Immature natural killer cell (primary cell): ENCODE results near the gene CFAP47. TPM values are rescaled to one million over a fixed set of nuclear protein-coding genes. Genes with fewer than 3 reads are reported as not detected.
"Not testable (repeated sequence)": the region's sequence is repeated elsewhere in the genome, so short reads cannot be mapped to it uniquely, and the experiment has no call there.

Experiments used
- DNase-seq, 3 donors: peaks; one replicate each; pipeline ENCODE4 v3.0.0; 2022; ENCODE audit warnings: mixed read lengths in 1 of 3
- H3K27ac Mint-ChIP-seq, 6 donors: one replicate each; pipeline ENCODE4 v1.8.0; 2020; ENCODE audit warnings: mixed read lengths in 6 of 6, mild to moderate bottlenecking in 5 of 6, inconsistent platforms in 4 of 6, moderate library complexity in 3 of 6
- H3K27me3 Mint-ChIP-seq, 3 donors: one replicate each; pipeline ENCODE4 v1.8.0; 2020 to 2021; ENCODE audit warnings: low read depth in 3 of 3, mild to moderate bottlenecking in 3 of 3, mixed read lengths in 3 of 3, moderate library complexity in 3 of 3, inconsistent platforms in 1 of 3
- H3K36me3 Mint-ChIP-seq, 3 donors: one replicate each; pipeline ENCODE4 v1.8.0; 2020; ENCODE audit warnings: mixed read lengths in 3 of 3, inconsistent platforms in 2 of 3, mild to moderate bottlenecking in 2 of 3
- H3K4me1 Mint-ChIP-seq, 2 donors: one replicate each; pipeline ENCODE4 v1.8.0; 2020; ENCODE audit warnings: inconsistent platforms in 2 of 2, mild to moderate bottlenecking in 2 of 2, mixed read lengths in 2 of 2, moderate library complexity in 1 of 2
- H3K4me3 Mint-ChIP-seq, 5 donors: one replicate each; pipeline ENCODE4 v1.8.0; 2020; ENCODE audit warnings: mild to moderate bottlenecking in 5 of 5, mixed read lengths in 5 of 5, inconsistent platforms in 3 of 5, moderate library complexity in 3 of 5
- H3K9me3 Mint-ChIP-seq, 6 donors: one replicate each; pipeline ENCODE4 v1.8.0; 2020; ENCODE audit warnings: mild to moderate bottlenecking in 6 of 6, mixed read lengths in 6 of 6, inconsistent platforms in 4 of 6, moderate library complexity in 3 of 6
- polyA plus RNA-seq, 3 donors: library from polyadenylated mRNA; unstranded; fragments of 300-500 nt; fragmentation: Illumina TruSeq; gene quantifications; one replicate each; pipeline ENCODE4 v1.2.3, GENCODE V29; 2021

CFAP47 gene
- polyA plus RNA-seq, 3 donors from 2014 or later, result not detected

DNA sequence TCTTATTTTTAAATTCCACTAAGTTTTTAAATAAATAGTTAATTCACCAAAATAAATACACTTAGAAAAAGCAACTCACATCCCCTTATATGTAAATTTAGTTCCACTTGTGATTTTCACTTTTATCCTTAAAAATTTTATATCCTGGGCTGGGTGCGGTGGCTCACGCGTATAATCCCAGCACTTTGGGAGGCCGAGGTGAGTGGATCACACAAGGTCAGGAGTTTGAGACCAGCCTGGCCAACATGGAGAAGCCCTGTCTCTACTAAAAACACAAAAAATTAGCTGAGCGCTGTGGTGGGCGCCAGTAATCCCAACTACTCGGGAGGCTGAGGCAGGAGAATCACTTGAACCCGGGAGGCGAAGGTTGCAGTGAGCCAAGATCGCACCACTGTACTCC is 169.4 kb downstream of the CFAP47 start:
- not testable (repeated sequence) for H3K4me3 Mint-ChIP-seq, H3K9me3 Mint-ChIP-seq, DNase-seq, H3K27ac Mint-ChIP-seq, H3K4me1 Mint-ChIP-seq, H3K36me3 Mint-ChIP-seq, H3K27me3 Mint-ChIP-seq

DNA sequence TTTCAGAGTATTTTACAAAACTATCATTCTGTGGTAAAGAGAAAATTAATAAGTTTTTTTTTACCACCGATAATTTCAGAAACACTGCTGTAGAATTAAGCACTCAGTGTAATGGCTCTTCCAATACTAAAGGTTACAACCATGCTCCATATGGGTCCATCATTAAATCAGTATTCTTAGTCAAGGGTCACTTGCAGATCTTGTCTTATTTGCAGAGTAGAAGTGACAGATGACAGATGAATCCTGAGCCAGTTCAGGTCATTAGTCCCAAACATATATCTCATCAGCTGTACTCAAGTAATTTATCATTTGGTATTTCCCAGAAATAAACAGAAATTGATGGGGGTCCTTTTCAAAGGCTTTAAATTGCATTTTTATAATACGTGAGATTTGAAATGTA is 182.9 kb downstream of the CFAP47 start:
- peaks cover 0 to 3% (median 0%) of the 10 kb centered on the region in 6 donors for H3K9me3 Mint-ChIP-seq
- no peak for DNase-seq
- no peaks in the 10 kb centered on the region for H3K36me3 Mint-ChIP-seq
- H3K4me3 Mint-ChIP-seq, result no peak overlapping the region
- H3K4me1 Mint-ChIP-seq, result no peaks in the 10 kb centered on the region
- no peaks in the 10 kb centered on the region for H3K27me3 Mint-ChIP-seq
- no peak overlapping the region for H3K27ac Mint-ChIP-seq

DNA sequence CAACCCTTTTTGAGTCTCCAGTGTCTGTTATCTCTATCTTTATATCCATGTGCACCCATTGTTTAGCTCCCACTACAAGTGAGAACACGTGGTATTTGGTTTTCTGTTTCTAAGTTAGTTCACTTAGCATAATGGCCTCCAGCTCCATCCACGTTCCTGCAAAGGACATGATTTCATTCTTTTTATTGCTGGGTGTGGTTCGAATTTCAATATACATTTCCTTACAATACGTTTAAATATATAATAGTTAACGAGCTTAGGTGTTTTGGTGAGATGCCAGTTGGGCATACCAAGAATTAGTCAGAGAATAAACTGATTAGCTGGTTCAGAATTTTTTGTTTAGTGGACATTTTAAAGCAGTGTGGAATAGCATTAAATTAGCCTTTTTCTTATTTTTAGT is 196.7 kb downstream of the CFAP47 start:
- Mint-ChIP-seq H3K27ac (no peak overlapping the region), H3K36me3 (no peaks in the 10 kb centered on the region), H3K9me3 (peaks cover 0 to 33% (median 14%) of the 10 kb centered on the region in 6 donors), H3K4me1 (no peaks in the 10 kb centered on the region), H3K27me3 (peaks cover 0 to 5% (median 2%) of the 10 kb centered on the region in 3 donors), H3K4me3 (no peak overlapping the region)
- DNase-seq, result no peak

DNA sequence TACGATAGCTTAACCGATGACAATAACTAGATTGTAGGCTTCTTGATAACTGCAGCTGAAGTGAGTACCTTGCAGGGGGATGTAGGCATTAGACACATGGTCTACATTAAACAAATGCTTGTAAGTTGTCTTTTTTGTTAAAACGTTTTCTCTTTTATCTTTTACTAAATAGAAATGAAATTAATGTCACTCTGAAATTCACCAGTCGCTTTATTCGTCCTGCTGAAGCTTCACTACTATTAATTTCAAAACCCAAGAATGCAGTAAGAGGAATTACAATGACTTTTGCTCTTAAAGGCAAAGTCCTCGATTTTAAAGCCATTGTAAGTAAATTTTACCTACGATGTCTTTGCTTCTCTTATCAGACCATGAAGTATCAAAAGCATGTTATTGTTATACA is 239.7 kb downstream of the CFAP47 start:
- DNase-seq, result no peak
- Mint-ChIP-seq H3K4me1 (no peaks in the 10 kb centered on the region), H3K9me3 (peaks cover 0 to 5% (median 0%) of the 10 kb centered on the region in 6 donors), H3K36me3 (no peaks in the 10 kb centered on the region), H3K27ac (no peak overlapping the region), H3K27me3 (peaks cover 0 to 2% (median 0%) of the 10 kb centered on the region in 3 donors), H3K4me3 (no peak overlapping the region)

DNA sequence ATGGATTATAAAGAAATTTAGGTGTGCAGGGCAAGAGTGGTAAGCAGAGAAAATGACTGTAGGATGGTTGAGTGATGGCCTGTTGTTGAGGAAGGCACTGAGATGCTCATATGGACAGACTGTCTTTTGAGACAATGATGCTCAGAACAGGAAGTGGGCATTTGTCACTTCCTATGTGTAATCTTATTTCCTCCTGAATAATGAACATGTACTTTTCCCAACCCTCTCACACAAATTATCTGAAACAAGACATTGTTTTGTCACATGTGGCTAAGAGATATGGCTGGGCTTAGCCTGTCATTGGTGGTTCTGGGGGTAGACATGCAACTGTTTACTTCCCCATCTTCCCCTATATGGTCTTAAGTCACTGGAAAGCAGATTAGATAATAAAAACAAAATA is 240.5 kb downstream of the CFAP47 start:
- H3K4me1 Mint-ChIP-seq, result no peaks in the 10 kb centered on the region
- H3K4me3 Mint-ChIP-seq, result no peak overlapping the region
- H3K27me3 Mint-ChIP-seq, result peaks cover 0 to 2% (median 0%) of the 10 kb centered on the region in 3 donors

DNA sequence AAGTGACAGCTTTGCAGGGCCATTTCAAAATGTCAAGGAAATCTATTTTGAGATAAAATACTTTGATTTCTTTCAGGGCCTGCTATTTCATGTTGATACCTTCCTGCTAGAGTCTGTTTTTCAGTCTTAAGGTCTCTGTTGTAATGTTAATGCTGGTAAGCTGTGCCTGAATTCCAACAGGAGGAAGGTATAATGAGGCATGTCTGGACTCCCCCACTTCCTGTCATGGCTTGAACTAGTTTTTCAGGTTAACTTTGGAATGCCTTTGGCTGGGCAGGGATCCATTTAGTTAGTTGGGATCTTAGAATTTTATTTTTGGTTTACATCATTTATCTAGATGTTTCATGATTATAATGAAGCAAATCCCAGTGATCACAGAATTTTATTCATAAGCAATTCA is 279.0 kb downstream of the CFAP47 start:
- H3K4me1 Mint-ChIP-seq, result no peaks in the 10 kb centered on the region
- H3K36me3 Mint-ChIP-seq, result no peaks in the 10 kb centered on the region
- peaks cover 0 to 3% (median 2%) of the 10 kb centered on the region in 6 donors for H3K9me3 Mint-ChIP-seq
- DNase-seq, result no peak
- no peak overlapping the region for H3K4me3 Mint-ChIP-seq
- no peak overlapping the region for H3K27ac Mint-ChIP-seq
- H3K27me3 Mint-ChIP-seq, result peaks cover 0 to 5% (median 2%) of the 10 kb centered on the region in 3 donors

More for the DNA sequence above, 240.5 kb downstream of the CFAP47 start:
- peaks cover 0 to 5% (median 0%) of the 10 kb centered on the region in 6 donors for H3K9me3 Mint-ChIP-seq
- H3K27ac Mint-ChIP-seq, result no peak overlapping the region
- no peak for DNase-seq
- no peaks in the 10 kb centered on the region for H3K36me3 Mint-ChIP-seq

DNA sequence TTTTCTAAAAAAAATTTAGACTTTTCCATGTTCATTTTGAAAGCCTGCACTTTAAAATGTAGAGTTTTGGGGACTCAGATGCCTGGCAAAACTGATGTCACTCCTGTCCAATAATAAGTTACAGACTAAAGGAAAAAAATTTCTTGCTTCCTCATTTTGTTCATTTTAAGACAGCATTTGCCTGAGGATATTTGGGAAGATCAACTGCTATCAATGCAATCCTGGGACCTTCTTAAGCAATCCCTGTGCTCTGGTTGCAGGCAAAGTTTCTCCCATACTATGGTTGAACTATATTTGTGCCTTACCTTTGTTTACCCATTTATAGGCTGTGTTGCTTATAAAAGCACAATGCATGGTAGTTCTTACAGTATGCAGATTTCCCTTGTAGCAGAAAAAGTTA is 280.4 kb downstream of the CFAP47 start:
- Mint-ChIP-seq H3K4me3 (no peak overlapping the region), H3K27ac (no peak overlapping the region), H3K4me1 (no peaks in the 10 kb centered on the region), H3K27me3 (peaks cover 0 to 2% (median 1%) of the 10 kb centered on the region in 3 donors), H3K36me3 (no peaks in the 10 kb centered on the region), H3K9me3 (peaks cover 0 to 3% (median 1%) of the 10 kb centered on the region in 6 donors)
- no peak for DNase-seq

DNA sequence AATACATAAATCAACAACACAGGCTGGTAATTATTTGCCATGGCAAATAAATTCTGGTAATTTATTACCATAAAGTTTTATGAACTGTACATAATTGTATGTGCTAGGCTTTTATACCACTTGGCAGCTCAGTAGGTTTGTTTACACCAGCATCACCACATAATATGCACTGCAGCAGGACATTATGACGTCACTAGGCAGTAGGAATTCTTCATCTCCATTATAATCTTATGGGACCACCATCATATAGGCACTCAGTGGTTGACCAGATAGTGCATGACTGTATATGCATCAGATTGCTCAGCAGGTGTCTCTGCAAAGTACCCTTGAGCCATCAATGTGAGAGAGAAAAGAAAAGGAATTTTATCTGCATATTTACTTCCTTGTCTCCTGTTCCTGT is 295.4 kb downstream of the CFAP47 start:
- Mint-ChIP-seq H3K36me3 (no peaks in the 10 kb centered on the region), H3K9me3 (peaks cover 0 to 6% (median 2%) of the 10 kb centered on the region in 6 donors), H3K27ac (no peak overlapping the region), H3K27me3 (peaks cover 0 to 3% (median 2%) of the 10 kb centered on the region in 3 donors), H3K4me1 (no peaks in the 10 kb centered on the region), H3K4me3 (no peak overlapping the region)
- DNase-seq, result no peak

DNA sequence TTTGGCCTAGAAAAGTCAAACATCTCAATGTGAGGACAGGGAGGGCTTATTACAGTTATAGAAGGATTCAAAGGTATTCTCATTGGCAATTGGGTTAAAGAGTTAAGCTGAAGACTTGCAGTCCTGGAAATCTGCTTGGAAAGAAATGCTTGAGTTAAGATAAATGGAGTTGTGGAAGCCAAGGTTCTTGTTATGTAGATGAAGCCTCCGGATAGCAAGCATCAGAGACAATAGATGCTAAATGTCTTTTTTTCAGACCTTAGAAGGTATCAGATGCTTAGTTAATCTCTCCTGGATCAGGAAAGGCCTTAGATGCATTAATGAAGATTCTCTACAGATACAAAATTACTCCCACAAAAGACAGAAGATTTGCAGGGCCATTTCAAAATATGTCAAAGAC is 299.3 kb downstream of the CFAP47 start:
- no peak overlapping the region for H3K4me3 Mint-ChIP-seq
- no peak overlapping the region for H3K27ac Mint-ChIP-seq
- no peak for DNase-seq
- peaks cover 0 to 4% (median under 1%) of the 10 kb centered on the region in 6 donors for H3K9me3 Mint-ChIP-seq
- peaks cover 0 to 3% (median 0%) of the 10 kb centered on the region in 3 donors for H3K27me3 Mint-ChIP-seq
- no peaks in the 10 kb centered on the region for H3K4me1 Mint-ChIP-seq
- no peaks in the 10 kb centered on the region for H3K36me3 Mint-ChIP-seq

DNA sequence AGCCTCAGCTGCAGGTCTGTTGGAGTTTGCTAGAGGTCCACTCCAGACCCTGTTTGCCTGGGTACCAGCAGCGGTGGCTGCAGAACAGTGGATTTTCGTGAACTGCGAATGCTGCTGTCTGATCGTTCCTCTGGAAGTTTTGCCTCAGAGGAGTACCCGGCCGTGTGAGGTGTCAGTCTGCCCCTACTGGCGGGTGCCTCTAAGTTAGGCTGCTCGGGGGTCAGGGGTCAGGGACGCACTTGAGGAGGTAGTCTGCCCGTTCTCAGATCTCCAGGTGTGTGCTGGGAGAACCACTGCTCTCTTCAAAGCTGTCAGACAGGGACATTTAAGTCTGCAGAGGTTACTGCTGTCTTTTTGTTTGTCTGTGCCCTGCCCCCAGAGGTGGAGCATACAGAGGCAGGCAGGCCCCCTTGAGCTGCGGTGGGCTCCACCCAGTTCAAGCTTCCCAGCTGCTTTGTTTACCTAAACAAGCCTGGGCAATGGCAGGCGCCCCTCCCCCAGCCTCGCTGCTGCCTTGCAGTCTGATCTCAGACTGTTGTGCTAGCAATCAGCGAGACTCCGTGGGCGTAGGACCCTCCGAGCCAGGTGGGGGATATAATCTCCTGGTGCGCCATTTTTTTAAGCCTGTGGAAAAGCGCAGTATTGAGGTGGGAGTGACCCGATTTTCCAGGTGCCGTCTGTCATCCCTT is 315.4 kb downstream of the CFAP47 start:
- not testable (repeated sequence) for H3K9me3 Mint-ChIP-seq, H3K27ac Mint-ChIP-seq, H3K27me3 Mint-ChIP-seq, DNase-seq, H3K36me3 Mint-ChIP-seq, H3K4me3 Mint-ChIP-seq, H3K4me1 Mint-ChIP-seq

DNA sequence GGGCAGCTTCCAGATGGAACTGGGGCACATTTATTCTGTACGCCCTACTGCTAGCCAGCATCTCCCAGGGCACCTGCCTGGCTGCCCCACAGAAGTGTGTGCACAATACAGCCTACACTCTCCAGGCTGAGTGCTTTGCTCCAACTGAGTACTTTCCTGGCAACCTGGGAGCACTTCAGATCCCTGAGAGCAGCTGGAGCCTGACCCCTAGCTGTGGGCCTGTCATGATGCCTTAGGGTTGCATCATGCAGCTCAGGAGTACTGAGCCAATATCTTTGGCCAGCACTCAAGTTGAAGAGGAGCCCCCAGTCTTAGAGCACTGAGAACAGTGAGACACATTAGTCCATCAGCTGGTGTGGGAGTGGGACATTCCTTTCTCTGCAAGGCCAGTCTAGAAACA is 321.9 kb downstream of the CFAP47 start:
- no peak for DNase-seq
- Mint-ChIP-seq H3K4me3 (no peak overlapping the region), H3K9me3 (peaks cover 0 to 9% (median under 1%) of the 10 kb centered on the region in 6 donors), H3K36me3 (no peaks in the 10 kb centered on the region), H3K27me3 (peaks cover 0 to 6% (median 4%) of the 10 kb centered on the region in 3 donors), H3K27ac (no peak overlapping the region), H3K4me1 (no peaks in the 10 kb centered on the region)

DNA sequence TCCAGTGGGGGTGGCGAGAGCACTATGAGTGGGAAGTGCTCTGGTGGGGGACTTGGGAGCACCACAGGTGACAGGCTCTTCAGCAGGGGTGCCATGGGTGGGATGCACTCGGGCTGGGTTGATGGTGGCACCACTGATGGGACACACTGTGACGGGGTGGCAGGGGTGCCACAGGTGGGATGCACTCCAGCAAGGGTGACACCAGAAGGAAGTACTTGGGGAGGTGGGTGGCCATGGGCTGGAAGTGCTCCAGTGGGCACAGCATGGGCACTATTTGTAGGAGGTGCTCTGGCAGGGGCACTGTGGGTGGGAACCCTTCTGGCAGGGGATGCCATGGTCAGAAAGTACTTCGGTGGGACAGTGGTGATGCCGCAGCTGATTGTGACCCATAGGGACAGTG is 346.6 kb downstream of the CFAP47 start:
- DNase-seq, result no peak
- H3K27ac Mint-ChIP-seq, result no peak overlapping the region
- H3K4me1 Mint-ChIP-seq, result no peaks in the 10 kb centered on the region
- H3K27me3 Mint-ChIP-seq, result peaks cover 0 to 5% (median 2%) of the 10 kb centered on the region in 3 donors
- H3K36me3 Mint-ChIP-seq, result no peaks in the 10 kb centered on the region
- no peak overlapping the region for H3K4me3 Mint-ChIP-seq
- H3K9me3 Mint-ChIP-seq, result peaks cover 3 to 18% (median 8%) of the 10 kb centered on the region in 6 donors

DNA sequence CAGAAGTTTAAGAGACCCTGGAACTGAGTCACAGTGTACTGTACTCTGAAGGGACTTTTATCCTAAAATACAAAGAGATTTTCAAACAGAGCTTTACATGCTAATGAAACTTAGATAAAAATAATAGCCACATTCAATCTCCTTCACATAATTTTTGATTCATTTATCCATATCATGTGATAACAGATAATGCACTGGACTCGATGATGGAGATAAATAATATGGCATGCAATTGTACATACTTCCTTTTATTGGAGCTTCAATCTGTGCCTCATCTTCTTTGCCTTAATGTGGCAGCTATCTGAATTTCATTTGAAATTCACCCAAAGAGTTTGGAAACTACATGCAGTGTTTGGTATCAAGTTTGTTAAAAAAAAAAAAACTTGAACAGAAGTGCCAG is 390.6 kb downstream of the CFAP47 start:
- peaks cover 0 to 4% (median under 1%) of the 10 kb centered on the region in 6 donors for H3K9me3 Mint-ChIP-seq
- peaks cover 0 to 1% (median 0%) of the 10 kb centered on the region in 3 donors for H3K27me3 Mint-ChIP-seq
- no peak for DNase-seq
- H3K4me3 Mint-ChIP-seq, result no peak overlapping the region
- no peak overlapping the region for H3K27ac Mint-ChIP-seq
- H3K4me1 Mint-ChIP-seq, result no peaks in the 10 kb centered on the region
- H3K36me3 Mint-ChIP-seq, result no peaks in the 10 kb centered on the region

DNA sequence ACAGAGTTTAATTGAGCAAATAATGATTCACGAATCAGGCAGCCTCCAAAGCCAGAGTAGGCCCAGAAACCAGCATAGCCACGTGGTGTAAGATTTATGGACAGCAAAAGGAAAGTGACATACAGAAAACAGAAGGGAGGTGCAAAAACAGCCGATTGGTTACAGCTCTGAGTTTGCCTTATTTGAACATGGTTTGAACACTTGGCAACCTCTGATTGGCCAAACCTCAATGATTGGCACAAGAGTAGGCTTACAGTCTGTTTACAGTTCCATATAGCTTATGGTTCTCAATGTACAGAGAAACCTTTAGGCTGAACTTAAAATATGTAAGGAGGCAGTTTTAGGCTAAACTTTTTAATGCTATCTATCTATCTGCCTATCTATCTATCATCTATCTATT is 394.8 kb downstream of the CFAP47 start:
- Mint-ChIP-seq H3K27ac (no peak overlapping the region), H3K4me1 (no peaks in the 10 kb centered on the region), H3K36me3 (no peaks in the 10 kb centered on the region), H3K4me3 (no peak overlapping the region), H3K9me3 (peaks cover 0 to 10% (median 3%) of the 10 kb centered on the region in 6 donors), H3K27me3 (peaks cover 0 to 1% (median 0%) of the 10 kb centered on the region in 3 donors)
- no peak for DNase-seq

DNA sequence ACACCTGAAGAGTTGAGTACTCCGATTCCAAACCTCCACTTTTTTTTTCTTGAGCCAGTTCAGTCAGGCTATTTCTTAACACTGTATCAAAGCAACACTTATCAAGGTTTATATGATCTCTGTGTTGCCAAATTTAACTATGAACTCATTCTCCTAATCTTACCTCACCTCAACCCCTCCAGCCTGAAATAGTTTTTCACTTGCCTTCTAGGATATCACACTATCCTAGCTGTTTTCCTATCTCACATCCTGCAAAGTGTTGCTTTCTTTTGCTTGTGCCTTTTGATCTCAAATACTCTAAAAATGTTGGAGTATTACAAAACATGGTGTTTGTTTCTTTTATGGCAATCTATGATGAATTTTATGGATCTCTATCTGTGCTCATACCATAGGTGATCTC is 415.0 kb downstream of the CFAP47 start:
- DNase-seq, result no peak
- H3K27me3 Mint-ChIP-seq, result peaks cover 0 to 2% (median 0%) of the 10 kb centered on the region in 3 donors
- H3K4me3 Mint-ChIP-seq, result no peak overlapping the region
- H3K27ac Mint-ChIP-seq, result no peak overlapping the region
- H3K4me1 Mint-ChIP-seq, result no peaks in the 10 kb centered on the region
- H3K9me3 Mint-ChIP-seq, result peaks cover 1 to 7% (median 5%) of the 10 kb centered on the region in 6 donors
- no peaks in the 10 kb centered on the region for H3K36me3 Mint-ChIP-seq
